GM19372 (cell line): ENCODE data around the gene LANCL1.
"Not testable (repeated sequence)": the region's sequence is repeated elsewhere in the genome, so short reads cannot be mapped to it uniquely, and the experiment has no call there.

Source experiments
- ATAC-seq: cut with Tn5 transposase; IDR thresholded peaks from one replicate; pipeline ENCODE4 v1.9.1; 2021; ENCODE audit warnings: mild to moderate bottlenecking, low read depth, moderate library complexity; ENCODE audit not compliant: unreplicated experiment

The LANCL1 gene

DNA sequence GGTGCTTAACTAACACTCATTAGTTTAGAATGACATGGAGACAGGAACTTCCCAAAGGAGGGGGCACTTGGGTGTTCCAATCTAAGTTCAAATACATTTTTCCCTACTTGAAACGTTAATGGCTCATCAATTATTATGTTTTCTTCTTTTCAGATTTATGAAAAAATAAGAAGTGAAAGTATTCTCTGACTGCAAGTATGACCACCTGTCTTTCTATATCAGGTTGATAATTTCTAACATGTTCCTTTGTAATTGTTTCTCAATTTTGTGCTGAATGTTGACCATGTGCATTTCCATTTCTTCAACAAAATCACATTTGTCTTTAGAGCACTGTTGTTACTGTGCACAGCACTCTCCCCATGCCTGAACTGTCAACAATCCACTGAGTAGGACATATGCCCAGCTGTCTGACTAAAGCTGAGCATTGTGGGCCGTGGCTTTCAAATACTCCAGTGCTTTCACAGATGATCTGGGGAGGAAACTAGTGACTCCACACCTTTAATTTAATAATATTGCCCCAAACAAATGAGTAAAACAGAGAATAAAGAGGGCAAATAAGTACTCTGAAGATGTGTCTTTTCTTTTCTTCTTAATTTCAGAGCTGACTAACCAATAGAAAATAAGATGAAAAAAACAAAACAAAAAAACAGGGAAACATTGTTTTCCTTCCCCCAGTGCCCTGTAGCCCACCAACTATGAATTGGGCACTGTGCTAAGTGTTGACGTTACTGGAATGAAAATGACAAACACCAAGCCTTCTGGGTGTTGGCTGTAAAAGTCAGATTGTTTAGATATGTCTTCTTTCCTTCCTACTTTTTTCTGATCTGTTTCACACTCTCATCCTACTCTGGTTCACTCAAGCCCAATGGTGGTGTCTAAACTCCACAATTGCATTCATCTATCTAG is 16.0 kb downstream of the LANCL1 start:
- ATAC-seq: peak; percentile 55

- ATAC-seq: peak; percentile 7
These were observed 16.7 kb downstream of the LANCL1 start for GRCh38 chr2:210459880-210460279.

GRCh38 chr2:210459407-210459806 is 17.2 kb downstream of the LANCL1 start:
- ATAC-seq: no peak

- ATAC-seq: no peak
These were observed 18.2 kb downstream of the LANCL1 start for GRCh38 chr2:210458395-210458794.

GRCh38 chr2:210456571-210456970 is 20.0 kb downstream of the LANCL1 start:
- no peak for ATAC-seq

DNA sequence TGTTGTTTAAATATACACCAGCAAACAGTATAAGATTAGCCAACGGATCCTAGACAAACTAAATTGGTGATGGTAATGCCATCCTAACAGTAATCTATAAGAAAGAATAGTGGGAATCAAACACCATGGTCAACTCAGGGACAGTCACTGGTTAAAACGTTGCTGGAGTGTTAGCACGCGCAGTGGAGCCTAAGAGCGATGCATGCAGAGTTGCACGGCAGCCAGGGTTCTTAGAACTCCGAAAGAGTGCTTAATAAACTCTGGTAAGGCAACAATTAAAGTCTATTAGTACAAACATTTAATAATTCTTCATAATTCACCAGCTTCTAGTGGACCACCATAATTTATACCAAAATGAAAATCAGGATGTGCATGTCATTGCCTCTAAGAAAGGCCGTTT is 22.2 kb downstream of the LANCL1 start:
- no peak for ATAC-seq

- ATAC-seq: no peak
These were observed 24.4 kb downstream of the LANCL1 start for GRCh38 chr2:210452194-210452593.

DNA sequence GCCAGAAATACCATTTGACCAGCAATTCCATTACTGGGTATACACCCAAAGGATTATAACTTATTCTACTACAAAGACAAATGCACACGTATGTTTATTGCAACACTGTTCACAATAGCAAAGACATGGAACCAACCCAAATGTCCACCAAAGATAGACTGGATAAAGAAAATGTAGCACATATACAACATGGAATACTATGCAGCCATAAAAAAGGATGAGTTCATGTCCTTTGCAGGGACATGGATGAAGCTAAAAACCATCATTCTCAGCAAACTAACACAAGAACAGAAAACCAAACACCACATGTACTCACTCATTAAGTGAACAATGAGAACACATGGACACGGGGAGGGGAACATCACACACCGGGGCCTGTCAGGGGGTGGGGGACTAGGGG is 25.6 kb downstream of the LANCL1 start:
- ATAC-seq: not testable (repeated sequence)

- no peak for ATAC-seq
These were observed 30.8 kb downstream of the LANCL1 start for GRCh38 chr2:210445732-210446131.

DNA sequence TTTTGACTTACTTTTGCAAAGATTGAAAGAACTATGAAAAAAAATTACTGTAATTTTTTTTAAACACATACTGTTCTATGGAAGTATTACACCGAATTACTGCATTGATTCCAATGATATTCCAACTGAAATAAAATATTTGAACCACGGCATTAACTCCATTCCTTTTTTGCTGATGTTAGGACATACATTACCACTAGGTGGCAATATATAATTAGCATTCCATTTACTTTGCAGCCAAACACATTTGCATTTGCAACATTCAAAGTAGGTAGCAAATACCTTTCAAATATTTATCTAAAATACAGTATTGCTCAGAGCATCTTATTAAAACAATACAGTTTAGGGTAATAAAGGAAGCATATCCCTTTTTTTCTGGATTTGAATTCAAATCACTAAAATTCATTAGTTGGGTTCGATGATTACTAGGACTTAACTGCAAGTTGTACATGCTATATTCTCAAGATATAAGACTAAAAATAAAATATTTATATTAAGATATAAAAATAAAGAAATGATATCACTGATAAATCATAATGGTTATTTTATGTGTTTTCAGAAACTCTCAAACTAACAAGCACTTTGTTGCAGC is 31.3 kb downstream of the LANCL1 start:
- ATAC-seq: no peak

DNA sequence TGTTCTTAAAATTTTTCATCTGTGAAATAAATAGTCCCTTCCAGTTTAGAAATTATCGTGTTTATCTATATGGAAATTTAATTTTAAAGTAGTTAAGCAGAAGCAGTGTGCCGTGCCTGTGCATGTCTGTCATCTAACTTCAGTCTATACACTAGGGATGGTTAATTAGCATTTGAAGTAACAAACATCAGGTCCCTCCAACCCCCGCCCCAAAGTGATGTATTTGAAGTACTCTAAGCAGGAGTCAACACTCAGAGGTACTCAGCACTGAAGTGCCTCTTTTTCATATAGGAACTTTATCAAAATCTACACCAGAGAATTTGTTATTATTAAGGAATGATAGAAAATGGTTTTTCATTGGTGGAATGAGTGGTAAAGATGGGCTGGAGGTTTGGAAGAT is 33.0 kb downstream of the LANCL1 start:
- ATAC-seq: no peak

DNA sequence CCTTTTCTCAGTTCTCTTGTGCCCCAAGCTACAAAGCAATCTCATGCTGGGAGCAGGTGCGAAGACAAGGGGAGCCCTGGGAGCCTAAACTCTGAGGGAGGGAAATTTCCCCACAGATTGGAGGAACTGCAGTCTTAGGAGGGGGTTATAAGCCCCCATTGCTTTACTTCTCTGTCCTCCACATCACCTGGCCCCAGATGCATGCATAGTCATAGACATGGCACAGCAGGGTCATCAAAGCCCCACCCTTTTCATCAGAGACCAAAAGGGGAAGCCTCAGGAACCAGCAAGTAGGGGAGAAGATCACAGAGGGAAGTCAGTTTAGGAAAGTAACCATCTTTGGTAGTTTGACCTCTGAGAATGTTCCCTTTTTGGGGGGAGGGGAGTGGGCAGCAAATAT is 33.7 kb downstream of the LANCL1 start:
- no peak for ATAC-seq

GRCh38 chr2:210442457-210442856 is 34.1 kb downstream of the LANCL1 start:
- ATAC-seq: no peak

GRCh38 chr2:210440206-210440605 is 36.4 kb downstream of the LANCL1 start:
- ATAC-seq: no peak

GRCh38 chr2:210435439-210435838 is 41.1 kb downstream of the LANCL1 start:
- ATAC-seq: no peak

GRCh38 chr2:210432633-210433032 is 43.9 kb downstream of the LANCL1 start:
- ATAC-seq: no peak

GRCh38 chr2:210429403-210430137 is 47.0 kb downstream of the LANCL1 start:
- ATAC-seq: no peak

- no peak for ATAC-seq
These were observed 48.0 kb downstream of the LANCL1 start for GRCh38 chr2:210428393-210429179.

- not testable (repeated sequence) for ATAC-seq
These were observed 49.2 kb downstream of the LANCL1 start for GRCh38 chr2:210427309-210427708.

GRCh38 chr2:210422366-210422765 is 54.2 kb downstream of the LANCL1 start:
- no peak for ATAC-seq

GRCh38 chr2:210421916-210422315 is 54.6 kb downstream of the LANCL1 start:
- ATAC-seq: no peak
